Suppressor macrophage (primary cell): Measurements from ENCODE around the gene DRC3.

Experiments used
- DNase-seq, 4 experiments: peaks; one replicate each; pipeline ENCODE4 v3.0.0-alpha.2; 2020 to 2022

Gene DRC3

DNA sequence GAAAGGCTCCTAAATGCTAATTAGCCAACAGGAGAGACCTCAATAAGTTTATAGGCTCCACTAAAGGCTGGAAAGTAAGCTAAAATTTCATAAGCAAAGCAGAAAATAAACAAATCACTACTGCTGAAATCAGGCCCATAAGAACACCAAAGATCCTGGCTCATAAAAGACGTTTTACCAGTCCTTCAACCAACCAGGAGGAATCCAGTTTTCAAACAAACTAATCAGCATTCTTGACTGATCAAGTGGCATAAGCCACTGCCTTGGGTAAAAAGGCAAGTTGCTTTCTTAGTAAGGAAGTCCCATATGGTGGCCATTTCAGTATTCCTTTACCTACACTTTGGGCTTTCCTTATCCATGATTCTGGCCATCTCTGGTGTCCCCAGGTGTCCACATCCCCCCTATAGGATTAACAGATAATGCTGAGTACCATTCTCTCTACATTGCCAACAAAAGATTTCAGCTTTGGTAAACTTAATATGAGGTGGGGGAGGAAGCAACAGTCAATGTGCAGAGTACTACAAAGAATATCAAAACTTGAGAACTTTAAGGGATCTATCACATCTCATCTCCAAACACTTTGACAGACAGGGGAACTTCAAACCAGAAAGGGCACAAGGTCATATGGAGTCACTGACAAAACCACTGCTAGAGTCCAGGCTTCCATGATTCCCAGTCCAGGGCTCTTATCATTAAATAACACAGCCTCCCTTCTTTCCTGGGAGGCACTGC is 1.8 kb upstream of the DRC3 start:
- DNase-seq, result no peak

DNA sequence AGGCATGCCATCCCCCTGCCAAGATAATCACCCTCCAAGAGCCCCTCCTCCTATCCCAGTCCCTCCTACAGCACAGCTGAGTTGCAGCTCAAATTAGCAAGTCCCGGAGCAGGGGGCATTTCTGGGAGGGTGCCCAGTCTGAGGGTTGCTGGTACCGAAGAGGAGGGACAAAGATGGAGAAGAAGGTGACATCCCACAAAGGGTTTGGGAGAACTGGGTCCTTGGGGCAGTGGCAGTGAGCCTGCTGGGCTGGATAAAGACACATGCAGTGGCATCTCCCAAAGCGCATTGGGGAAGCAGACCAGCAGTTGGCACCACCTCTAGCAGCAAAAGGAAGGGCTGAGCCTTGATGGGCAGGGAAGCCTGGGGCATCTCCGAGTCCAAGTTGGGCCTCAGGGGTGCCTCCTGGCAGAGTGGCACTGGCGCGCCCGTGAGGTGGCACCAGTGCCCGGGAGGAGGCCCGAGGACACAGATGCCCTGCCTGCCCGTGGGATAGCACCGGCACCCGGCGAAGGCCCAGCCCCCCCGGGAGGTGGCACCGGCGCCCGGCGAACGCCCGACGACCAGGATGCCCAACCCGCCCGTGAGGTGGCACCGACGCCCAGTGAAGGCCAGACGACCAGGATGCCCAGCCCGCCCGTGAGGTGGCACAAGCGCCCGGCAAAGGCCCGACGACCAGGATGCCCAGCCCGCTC is 1.1 kb upstream of the DRC3 start:
- peak; percentile 17 to 42 (median 30) for DNase-seq

GRCh38 chr17:17972952-17973254 is 241 bp downstream of the DRC3 start:
- DNase-seq, result no peak

DNA sequence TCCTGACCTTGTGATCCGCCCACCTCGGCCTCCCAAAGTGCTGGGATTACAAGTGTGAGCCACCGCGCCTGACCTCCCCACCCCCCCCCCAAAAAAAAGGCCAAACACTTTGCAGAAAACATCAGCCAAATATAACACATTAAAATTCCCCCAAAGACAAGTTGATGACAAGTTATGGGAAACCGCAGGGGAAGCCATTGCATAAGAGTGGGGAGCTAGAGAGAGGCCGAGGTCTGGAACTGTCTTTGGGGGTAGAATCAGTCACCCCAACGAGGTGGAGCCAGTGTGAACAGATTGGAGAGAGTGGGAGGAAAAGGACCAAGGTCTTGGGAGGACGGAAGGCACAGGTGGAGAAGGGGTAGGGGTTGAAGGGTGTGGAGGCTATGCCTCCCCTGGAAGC is 2.8 kb downstream of the DRC3 start:
- peak; percentile 48 to 69 (median 64) for DNase-seq

DNA sequence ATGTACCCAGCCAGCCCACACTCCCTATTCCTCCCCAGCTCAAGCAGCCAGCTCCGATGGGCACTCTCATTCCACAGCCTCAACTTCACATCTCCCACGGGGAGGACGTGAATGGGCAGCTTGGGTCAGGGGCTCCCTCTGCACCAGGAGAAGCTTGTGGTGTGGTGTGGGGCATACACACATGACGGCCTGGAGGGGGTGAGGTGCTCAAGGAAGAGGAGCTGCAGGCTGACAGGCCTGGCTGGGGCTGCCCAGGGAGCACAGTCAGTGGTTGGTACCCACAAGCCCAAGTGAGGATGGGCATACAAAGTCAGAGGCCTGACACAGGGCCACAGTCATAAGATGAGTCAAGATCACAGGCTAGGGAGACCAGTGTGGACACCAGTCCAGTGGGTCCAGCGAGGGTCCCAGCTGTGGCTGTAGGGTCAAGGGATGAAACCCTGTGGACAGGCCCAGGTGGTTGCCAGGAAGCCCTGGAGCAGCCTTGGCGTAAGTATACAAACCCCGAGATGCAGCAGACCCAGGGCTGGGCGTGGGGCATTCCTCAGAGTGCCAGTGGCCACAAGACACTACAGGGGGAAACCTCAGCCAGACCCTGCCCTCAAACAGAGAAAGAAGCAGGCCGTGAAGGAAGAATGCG is 4.4 kb downstream of the DRC3 start:
- no peak for DNase-seq

DNA sequence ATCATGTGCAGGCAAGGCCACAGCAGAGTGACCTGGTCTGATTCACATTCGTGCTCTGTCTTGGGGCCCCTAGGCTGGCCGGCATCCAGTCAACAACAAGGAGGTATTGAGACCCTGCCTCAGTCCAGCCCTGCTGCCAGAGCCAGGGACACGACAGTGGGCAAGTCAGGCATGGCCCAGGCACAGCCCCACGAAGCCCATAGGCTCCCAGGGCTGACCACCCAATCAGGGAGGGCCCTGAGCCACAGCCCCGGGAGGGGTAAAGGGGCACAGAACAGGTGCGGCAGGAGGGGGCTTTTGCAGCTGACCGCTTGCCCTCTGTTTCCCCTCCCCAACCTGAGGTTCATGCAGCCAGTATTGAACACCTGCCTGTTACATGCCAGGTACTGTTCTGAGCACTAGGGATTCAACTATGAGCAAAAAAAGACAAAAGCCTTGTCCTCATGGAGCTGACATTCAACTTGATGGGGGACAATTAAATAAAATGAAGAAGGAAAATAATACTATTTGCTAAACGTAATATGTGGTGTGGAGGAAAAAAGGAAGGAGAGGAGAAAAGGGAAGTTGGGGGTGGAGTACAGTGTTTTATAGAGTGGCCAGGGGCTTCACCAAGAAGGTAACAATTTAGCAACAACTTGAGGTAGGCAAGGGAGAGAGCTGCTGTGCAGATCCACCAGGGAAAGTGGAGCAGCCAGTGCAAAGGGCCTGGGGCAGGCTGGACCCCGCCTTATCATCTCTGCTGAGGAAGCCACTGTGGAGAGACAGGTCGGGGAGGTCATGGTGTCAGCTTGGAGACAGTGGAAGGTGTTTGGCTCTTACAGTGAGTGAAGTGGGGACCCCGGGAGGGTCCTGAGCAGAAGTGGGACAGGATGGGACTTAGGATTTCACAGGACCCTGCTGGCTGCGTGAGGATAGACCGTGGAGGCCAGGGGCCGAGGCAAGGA is 6.1 kb downstream of the DRC3 start:
- DNase-seq, result peak in 3 of 4 experiments; percentile 17 to 53 (median 19)

- no peak for DNase-seq
Observed at GRCh38 chr17:17979778-17980177, 7.1 kb downstream of the DRC3 start.

- DNase-seq, result no peak
Observed at GRCh38 chr17:17981330-17981729, 8.7 kb downstream of the DRC3 start.

- DNase-seq, result no peak
Observed at GRCh38 chr17:17982801-17983200, 10.1 kb downstream of the DRC3 start.

DNA sequence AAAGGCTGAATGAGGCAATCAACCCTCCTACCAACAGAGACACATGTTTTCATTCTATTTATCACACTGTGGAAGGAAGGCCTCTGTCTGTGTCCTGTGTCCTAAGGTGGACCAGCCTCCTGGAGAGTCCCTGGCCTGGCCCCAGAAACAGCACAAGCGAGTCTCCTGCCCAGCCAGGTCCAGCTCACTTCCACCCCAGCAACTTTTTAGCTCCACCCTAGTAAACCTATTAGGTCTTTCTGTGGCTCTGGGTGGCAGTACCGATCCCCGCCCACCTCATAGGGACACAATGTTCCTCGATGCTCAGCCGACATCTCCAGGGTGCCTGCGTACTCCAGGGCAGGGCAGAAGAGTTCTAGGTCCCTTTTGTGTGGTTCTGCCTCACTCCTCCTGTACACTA is 10.7 kb downstream of the DRC3 start:
- no peak for DNase-seq

DNA sequence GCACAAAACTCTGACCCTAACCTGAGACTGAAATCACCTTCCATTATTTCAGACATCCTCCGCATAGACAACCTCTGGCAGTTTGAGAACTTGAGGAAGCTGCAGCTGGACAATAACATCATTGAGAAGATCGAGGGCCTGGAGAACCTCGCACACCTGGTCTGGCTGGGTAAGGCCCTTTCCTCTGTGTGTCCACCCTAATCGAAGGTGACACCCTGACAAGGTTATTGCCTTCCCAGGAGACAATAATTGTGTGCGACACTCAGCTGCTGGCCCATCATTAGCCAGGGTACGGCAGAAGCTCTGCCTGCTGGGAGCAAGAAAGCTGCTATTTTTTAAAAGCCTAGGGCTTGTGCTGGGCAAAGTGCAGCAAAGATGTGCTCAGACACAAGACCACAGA is 11.1 kb downstream of the DRC3 start:
- DNase-seq, result no peak

- DNase-seq, result no peak
Observed at GRCh38 chr17:17985153-17985552, 12.5 kb downstream of the DRC3 start.

DNA sequence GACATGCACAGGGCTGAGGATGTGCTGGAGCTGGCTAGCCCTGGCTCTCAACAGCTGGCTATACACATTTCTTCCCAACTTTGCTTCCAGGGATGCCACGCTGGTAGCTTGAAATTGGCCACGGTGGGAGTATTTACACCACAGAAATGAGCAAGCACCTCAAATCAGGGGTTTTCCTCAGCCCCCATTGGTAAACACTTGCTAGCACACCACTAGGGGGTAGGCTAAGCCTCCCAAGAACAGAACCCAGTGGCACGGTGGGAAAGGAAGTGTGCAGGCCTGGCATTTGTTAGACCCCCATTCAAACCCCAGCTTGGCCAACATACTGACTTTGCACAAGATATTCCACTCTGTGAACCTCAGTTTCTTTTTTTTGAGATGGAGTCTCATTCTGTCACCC is 12.9 kb downstream of the DRC3 start:
- peak in 2 of 4 experiments; percentile 15 to 20 for DNase-seq

- no peak for DNase-seq
Observed at GRCh38 chr17:17987187-17987896, 14.7 kb downstream of the DRC3 start.

DNA sequence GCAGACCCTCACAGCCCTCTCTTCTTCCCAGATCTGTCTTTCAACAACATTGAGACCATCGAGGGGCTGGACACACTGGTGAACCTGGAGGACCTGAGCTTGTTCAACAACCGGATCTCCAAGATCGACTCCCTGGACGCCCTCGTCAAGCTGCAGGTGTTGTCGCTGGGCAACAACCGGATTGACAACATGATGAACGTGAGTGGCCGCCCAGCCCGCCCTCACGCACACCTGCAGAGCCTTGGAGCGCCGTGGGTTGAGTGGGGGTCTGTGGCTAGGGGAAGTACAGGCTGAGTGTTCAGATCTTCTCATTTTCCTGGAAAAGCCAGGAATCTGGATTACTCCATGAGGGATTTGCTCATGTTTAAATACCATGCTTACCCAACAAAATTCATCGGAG is 15.2 kb downstream of the DRC3 start:
- DNase-seq, result no peak

DNA sequence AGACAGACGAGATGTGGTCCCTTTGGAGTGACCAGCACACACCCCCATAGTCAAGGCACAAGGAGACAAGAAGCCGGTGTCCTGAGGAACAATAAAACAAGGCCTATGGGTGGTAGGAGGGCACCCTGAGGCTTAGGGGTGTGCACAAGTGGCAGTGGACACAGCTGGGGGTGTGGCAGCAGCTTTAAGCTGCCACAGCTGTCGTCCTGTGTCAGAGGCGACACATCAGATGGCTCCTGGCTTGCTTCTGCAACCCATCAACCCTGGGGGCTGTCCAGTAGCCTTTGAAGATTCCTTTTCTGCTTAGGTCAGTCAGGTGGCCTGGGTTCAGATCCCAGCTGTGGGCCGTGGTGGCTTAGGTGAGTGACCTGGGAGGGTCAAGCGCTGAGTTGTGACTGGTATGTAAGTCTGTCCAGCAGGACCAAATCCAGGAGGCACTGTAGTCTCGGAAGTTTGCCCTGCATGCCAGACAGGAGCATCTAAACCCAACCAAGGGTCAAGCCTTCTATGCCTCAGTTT is 15.8 kb downstream of the DRC3 start:
- no peak for DNase-seq

- no peak for DNase-seq
Observed at GRCh38 chr17:17989081-17989480, 16.4 kb downstream of the DRC3 start.

- no peak for DNase-seq
Observed at GRCh38 chr17:17989618-17990017, 17.0 kb downstream of the DRC3 start.

GRCh38 chr17:17990282-17990681 is 17.6 kb downstream of the DRC3 start:
- no peak for DNase-seq

GRCh38 chr17:17993366-17993765 is 20.7 kb downstream of the DRC3 start:
- no peak for DNase-seq

GRCh38 chr17:17993852-17994251 is 21.2 kb downstream of the DRC3 start:
- no peak for DNase-seq
